ENCODE measurements around the gene ABHD11.

GRCh38 chr7:73718438-73718881, 20.1 kb downstream of the ABHD11 start:
- TF ChIP-seq CTCF (IDR thresholded peaks at IDR 0.05): no peak
- no peak for TF ChIP-seq POLR2A (IDR thresholded peaks at IDR 0.05)
- TF ChIP-seq POLR2AphosphoS5 (IDR thresholded peaks at IDR 0.05): no peak
- no peak for TF ChIP-seq EP300 (IDR thresholded peaks at IDR 0.05)
